K562 (cell line): ENCODE data around the gene DIP2C. TPM values are rescaled to one million over a fixed set of nuclear protein-coding genes. Genes with fewer than 3 reads are reported as not detected.

ENCODE experiments used
- ATAC-seq: fragments of 200-7000 bp; cut with Tn5 transposase; 3 replicates; pipeline ENCODE4 v1.9.1; 2020; ENCODE audit warnings: moderate library complexity
- BruUV-seq: library from RNA; stranded (reverse); fragments of 400-500 nt; replicated peaks from 2 replicates; lab custom pipeline; 2021; lab: Mats Ljungman, UMichigan
- CTCF ChIA-PET: fragments of 300-600 bp; formaldehyde crosslinking; extraction: SDS; loops from one replicate; lab custom pipeline; 2021; ENCODE audit warnings: low intra/inter-chr PET ratio; lab: Yijun Ruan, JAX
- POLR2A ChIA-PET: fragments of 300-600, 350-650 bp; sonication (Branson Sonifier 250); formaldehyde crosslinking; extraction: SDS; loops from one replicate; lab custom pipeline; 2021; ENCODE audit warnings: antibody characterized with exemption, inconsistent platforms; lab: Yijun Ruan, JAX
- DNase-seq, 4 experiments: peaks; one replicate each; pipeline versions ENCODE4 v3.0.0 to v3.0.0-alpha.2; 2011 to 2018; ENCODE audit warnings: low spot score in 3 of 4, mixed read lengths in 3 of 4; ENCODE audit errors: extremely low read depth in 1 of 4
- FAIRE-seq: peaks from 2 replicates; lab custom pipeline; 2011; peaks lifted over from hg19 to GRCh38; lab: Jason Lieb, UNC
- H2AFZ ChIP-seq: 2 replicates; pipeline ENCODE4 v1.6.0; 2011; ENCODE audit warnings: low read depth, low read length, control low read depth, inconsistent platforms
- H3K27ac ChIP-seq: fragments of 200-600 bp; 3 replicates; pipeline ENCODE4 v1.8.0; 2011; ENCODE audit warnings: low read depth, mild to moderate bottlenecking, control low read depth, inconsistent platforms, low read length, moderate library complexity, mixed read lengths; ENCODE audit errors: extremely low read depth
- H3K27me3 ChIP-seq, 2 experiments: fragments of 300-600 bp in 1 of 2; 2 replicates in 1 of 2; 3 replicates in 1 of 2; pipeline versions ENCODE4 v1.6.0 to v1.8.0; 2011; ENCODE audit warnings: inconsistent platforms in 2 of 2, low read length in 2 of 2, mild to moderate bottlenecking in 1 of 2, mixed read lengths in 1 of 2, moderate library complexity in 1 of 2; ENCODE audit not compliant: control insufficient read depth in 2 of 2, insufficient read depth in 2 of 2
- H3K36me3 ChIP-seq: fragments of 300-600 bp; 3 replicates; pipeline ENCODE4 v1.8.0; 2011; ENCODE audit warnings: mild to moderate bottlenecking, low read length, inconsistent platforms; ENCODE audit not compliant: control insufficient read depth, insufficient read depth
- H3K4me1 ChIP-seq, 2 experiments: fragments of 200-600 bp in 1 of 2; replicated peaks in 1 of 2; 2 replicates in 1 of 2; 3 replicates in 1 of 2; pipeline versions ENCODE4 v1.5.1 to v1.8.0; 2011; ENCODE audit warnings: inconsistent platforms in 2 of 2, low read length in 2 of 2, mild to moderate bottlenecking in 1 of 2, mixed read lengths in 1 of 2, moderate library complexity in 1 of 2; ENCODE audit not compliant: control insufficient read depth in 2 of 2, insufficient read depth in 2 of 2
- H3K4me2 ChIP-seq: 2 replicates; pipeline ENCODE4 v1.6.1; 2011; ENCODE audit warnings: low read length, control low read depth, inconsistent platforms, mixed read lengths; ENCODE audit not compliant: insufficient read depth
- H3K4me3 ChIP-seq: fragments of 200-600 bp; sonication (generic), shearing (Covaris generic); 2 replicates; pipeline ENCODE4 v1.5.1; 2016; ENCODE audit warnings: control low read depth, inconsistent platforms
- H3K79me2 ChIP-seq: fragments of 200-600 bp; 3 replicates; pipeline ENCODE4 v1.8.0; 2011; ENCODE audit warnings: low read length, inconsistent platforms; ENCODE audit not compliant: control insufficient read depth, insufficient read depth
- H3K9ac ChIP-seq, 2 experiments: 2 replicates each; pipeline versions ENCODE4 v1.6.0 to v1.6.1; 2011; ENCODE audit warnings: low read depth in 2 of 2, low read length in 2 of 2, control low read depth in 1 of 2, inconsistent platforms in 1 of 2, mild to moderate bottlenecking in 1 of 2, mixed read lengths in 1 of 2; ENCODE audit not compliant: insufficient read depth in 1 of 2
- H3K9me1 ChIP-seq: one replicate; pipeline ENCODE4 v1.6.0; 2011; ENCODE audit warnings: inconsistent platforms, mild to moderate bottlenecking, low read length, moderate library complexity; ENCODE audit not compliant: control insufficient read depth, insufficient read depth
- H3K9me3 ChIP-seq: replicated peaks from 2 replicates; pipeline ENCODE4 v1.5.1; 2011; ENCODE audit warnings: low read depth, low read length, inconsistent platforms; ENCODE audit not compliant: control insufficient read depth, insufficient read depth
- H4K20me1 ChIP-seq: replicated peaks from 2 replicates; pipeline ENCODE4 v1.6.1; 2011; ENCODE audit warnings: low read length, inconsistent platforms, mixed read lengths; ENCODE audit not compliant: control insufficient read depth, insufficient read depth
- CBFA2T3 ChIP-seq: fragments of 450-650 bp; IDR thresholded peaks from 2 replicates; pipeline ENCODE4 v1.6.1; 2017
- COPS2 ChIP-seq: fragments of 450-650 bp; conservative IDR thresholded peaks from 2 replicates; pipeline ENCODE4 v1.6.1; 2016; ENCODE audit warnings: mild to moderate bottlenecking, moderate library complexity
- ESRRB ChIP-seq: fragments of 250-450 bp; sonication (Bioruptor Pico); IDR thresholded peaks from 2 replicates; pipeline ENCODE4 v1.5.0; 2020; ENCODE audit warnings: mild to moderate bottlenecking, moderate library complexity, borderline replicate concordance
- FOXA1 ChIP-seq: fragments of 450-650 bp; IDR thresholded peaks from 2 replicates; pipeline ENCODE4 v1.6.1; 2016; ENCODE audit warnings: mild to moderate bottlenecking, borderline replicate concordance
- JUN ChIP-seq, 2 experiments: sonication (generic) in 1 of 2; formaldehyde crosslinking in 1 of 2; IDR thresholded peaks; 2 replicates each; pipeline versions ENCODE4 v1.6.1 to v1.8.0; 2012 to 2022; ENCODE audit warnings: borderline replicate concordance in 2 of 2, mild to moderate bottlenecking in 2 of 2, improper control_type of control experiment in 1 of 2, low read depth in 1 of 2, low read length in 1 of 2, missing genetic modification reagents in 1 of 2
- MYNN ChIP-seq, 2 experiments: sonication (generic); formaldehyde crosslinking in 1 of 2; IDR thresholded peaks; 2 replicates each; pipeline versions ENCODE4 v1.5.0 to v1.6.1; 2016 to 2020; ENCODE audit warnings: antibody characterized with exemption in 1 of 2, missing genetic modification reagents in 1 of 2
- SAFB2 ChIP-seq: fragments of 200-400 bp; formaldehyde crosslinking; IDR thresholded peaks from 2 replicates; pipeline ENCODE4 v1.6.1; 2018; ENCODE audit warnings: borderline replicate concordance, low read length, low read depth, moderate library complexity; ENCODE audit not compliant: severe bottlenecking
- SP2 ChIP-seq: IDR thresholded peaks from 2 replicates; pipeline ENCODE4 v1.6.1; 2011; ENCODE audit warnings: mild to moderate bottlenecking, low read depth, low read length, moderate library complexity; ENCODE audit not compliant: poor library complexity, severe bottlenecking; ENCODE audit errors: extremely low read depth
- XRCC3 ChIP-seq: fragments of 450-650 bp; IDR thresholded peaks from 2 replicates; pipeline ENCODE4 v1.6.1; 2017; ENCODE audit warnings: mild to moderate bottlenecking, moderate library complexity
- XRCC4 ChIP-seq: IDR thresholded peaks from one replicate; pipeline ENCODE4 v1.6.1; 2011; ENCODE audit not compliant: insufficient read depth, insufficient read length; ENCODE audit errors: extremely low read depth
- ZNF134 ChIP-seq: fragments of 250-450 bp; sonication (Bioruptor Pico); conservative IDR thresholded peaks from 2 replicates; pipeline ENCODE4 v1.4.0; 2020
- ZNF561 ChIP-seq: fragments of 450-650 bp; formaldehyde crosslinking; conservative IDR thresholded peaks from 2 replicates; pipeline ENCODE4 v1.4.0; 2020; ENCODE audit warnings: mild to moderate bottlenecking, moderate library complexity
- ZNF707 ChIP-seq: fragments of 250-450 bp; sonication (Bioruptor Pico); conservative IDR thresholded peaks from 2 replicates; pipeline ENCODE4 v1.8.0; 2022; ENCODE audit warnings: inconsistent platforms, mild to moderate bottlenecking, moderate library complexity
- ZNF75A ChIP-seq: fragments of 450-650 bp; formaldehyde crosslinking; IDR thresholded peaks from 2 replicates; pipeline ENCODE4 v1.4.0; 2020; ENCODE audit warnings: mild to moderate bottlenecking
- WGBS: fragments of 100-300 bp; shearing (Covaris generic); methylation state at CpG from one replicate; pipeline ENCODE4 v1.1.6; 2016; ENCODE audit warnings: low coverage, mixed read lengths; ENCODE audit not compliant: insufficient coverage; ENCODE audit errors: missing lambda C conversion rate; 5-methylcytosine and 5-hydroxymethylcytosine counted together
- in situ Hi-C: fragments of 300-500 bp; cut with MboI; formaldehyde crosslinking; loops from 4 replicates; pipeline ENCODE4 v1.15.0; 2018; ENCODE audit warnings: inconsistent platforms, mixed read lengths
- intact Hi-C: fragments of 100-400 bp; cut with micrococcal nuclease; formaldehyde crosslinking; loops from 2 replicates; pipeline ENCODE4 v1.14.2; 2022
- polyA plus RNA-seq, 8 experiments: library from polyadenylated mRNA; depleted of rRNA in 4 of 8; stranded (reverse) in 5 of 8; unstranded in 3 of 8; fragments of >200 nt; fragmentation: Nextera tagmentation in 2 of 8; fragmentation: Illumina TruSeq in 1 of 8; extraction: Ambion mirVana in 2 of 8; extraction: Trizol in 1 of 8; gene quantifications; 2 replicates each; pipeline versions ENCODE4 v1.2.1 to v1.2.3, GENCODE V29; 2011 to 2014; ENCODE audit warnings: inconsistent platforms in 1 of 8, missing spikeins in 1 of 8
- total RNA-seq, 7 experiments: library from RNA; depleted of rRNA in 6 of 7; stranded (reverse); fragments of >200 nt in 6 of 7; fragmentation: Illumina TruSeq in 2 of 7; extraction: Trizol in 2 of 7; gene quantifications; 2 replicates each; pipeline versions ENCODE4 v1.2.1 to v1.2.3, GENCODE V29; 2011 to 2021; ENCODE audit warnings: low replicate concordance in 1 of 7
- TF ChIP-seq, protein P1 (sequence below): fragments of 250-450 bp; sonication (Bioruptor Pico); IDR thresholded peaks from 2 replicates; pipeline ENCODE4 v1.4.0; 2020; ENCODE audit warnings: mild to moderate bottlenecking, moderate library complexity
- TF ChIP-seq, protein P2 (sequence below): fragments of 250-450 bp; sonication (Bioruptor Pico); IDR thresholded peaks from 2 replicates; pipeline ENCODE4 v1.8.0; 2021; ENCODE audit warnings: moderate library complexity, mild to moderate bottlenecking, inconsistent platforms
- TF ChIP-seq, protein P3 (sequence below): fragments of 450-650 bp; IDR thresholded peaks from 2 replicates; pipeline ENCODE4 v1.7.1; 2018; ENCODE audit warnings: mild to moderate bottlenecking, low read depth; ENCODE audit not compliant: partially characterized antibody

DIP2C gene
- total and polyA plus RNA-seq, 9 of the 15 experiments (the other 6 are each of a cell fraction or from before 2014, with no cell fraction given) = 0.01 TPM; not detected in 8

DNA sequence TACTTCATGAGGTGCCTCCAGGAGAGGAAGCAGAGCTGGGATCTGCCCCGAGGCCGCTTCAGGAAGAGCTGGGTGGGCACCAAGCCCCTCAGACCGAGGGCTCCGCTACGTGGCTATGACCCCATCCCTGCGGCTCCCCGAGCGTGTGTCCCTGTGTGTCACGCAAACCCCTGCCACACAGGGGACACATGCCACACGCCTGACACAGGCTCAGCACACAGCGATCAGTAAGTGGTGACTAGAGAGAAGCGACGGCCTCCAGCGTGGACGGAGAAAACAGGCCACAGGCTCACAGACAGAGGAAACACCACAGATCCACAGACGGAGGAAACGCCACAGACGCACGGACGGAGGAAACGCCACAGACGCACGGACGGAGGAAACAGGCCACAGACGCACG, 18.5 kb downstream of the DIP2C start:
- CTCF ChIA-PET = no interaction called here
- Histone ChIP-seq H3K9me1 (no peaks in the 10 kb centered on the region), H3K4me3 (no peak overlapping the region), H3K79me2 (no peaks in the 10 kb centered on the region), H2AFZ (no peak overlapping the region), H4K20me1 (no peaks in the 10 kb centered on the region), H3K4me1 (no peaks in the 10 kb centered on the region), H3K9ac (no peak overlapping the region), H3K9me3 (peaks cover 6% of the 10 kb centered on the region; the same call in 1 of the 2 replicates), H3K27me3 (peaks cover 0 to 13% of the 10 kb centered on the region in 2 experiments; a peak in 3 of 5 replicates), H3K4me2 (no peak overlapping the region), H3K27ac (no peak overlapping the region), H3K36me3 (no peaks in the 10 kb centered on the region)
- DNase-seq = no peak
- WGBS = 21% methylated on average over 16 of the region's 26 CpGs
- BruUV-seq = no TSS peak
- ATAC-seq = no peak
- no peak for FAIRE-seq
- POLR2A ChIA-PET = no interaction called here
- in situ Hi-C loops (loop anchor here (10.0 kb wide), 1 partner anchor 96 kb away; no protein-coding TSS in a partner anchor), intact Hi-C loops (no loop called here)
- TF ChIP-seq, protein P1, sequence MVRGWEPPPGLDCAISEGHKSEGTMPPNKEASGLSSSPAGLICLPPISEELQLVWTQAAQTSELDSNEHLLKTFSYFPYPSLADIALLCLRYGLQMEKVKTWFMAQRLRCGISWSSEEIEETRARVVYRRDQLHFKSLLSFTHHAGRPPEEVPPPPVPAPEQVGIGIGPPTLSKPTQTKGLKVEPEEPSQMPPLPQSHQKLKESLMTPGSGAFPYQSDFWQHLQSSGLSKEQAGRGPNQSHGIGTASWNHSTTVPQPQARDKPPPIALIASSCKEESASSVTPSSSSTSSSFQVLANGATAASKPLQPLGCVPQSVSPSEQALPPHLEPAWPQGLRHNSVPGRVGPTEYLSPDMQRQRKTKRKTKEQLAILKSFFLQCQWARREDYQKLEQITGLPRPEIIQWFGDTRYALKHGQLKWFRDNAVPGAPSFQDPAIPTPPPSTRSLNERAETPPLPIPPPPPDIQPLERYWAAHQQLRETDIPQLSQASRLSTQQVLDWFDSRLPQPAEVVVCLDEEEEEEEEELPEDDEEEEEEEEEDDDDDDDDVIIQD = no peak
- no peak for TF ChIP-seq CBFA2T3
- no peak for TF ChIP-seq SAFB2
- TF ChIP-seq JUN (IDR thresholded peaks at IDR 0.05; ENCODE audit: borderline replicate concordance, low read depth, low read length) = no peak
- TF ChIP-seq JUN (CRISPR knock-in tag; IDR thresholded peaks at IDR 0.05; ENCODE audit: borderline replicate concordance) = no peak
- no peak for TF ChIP-seq XRCC4
- TF ChIP-seq COPS2 = no peak
- TF ChIP-seq, protein P2, sequence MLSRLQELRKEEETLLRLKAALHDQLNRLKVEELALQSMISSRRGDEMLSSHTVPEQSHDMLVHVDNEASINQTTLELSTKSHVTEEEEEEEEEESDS (CRISPR knock-in tag) = no peak
- no peak for TF ChIP-seq FOXA1
- no peak for TF ChIP-seq ZNF134 (CRISPR knock-in tag)
- TF ChIP-seq, protein P3, sequence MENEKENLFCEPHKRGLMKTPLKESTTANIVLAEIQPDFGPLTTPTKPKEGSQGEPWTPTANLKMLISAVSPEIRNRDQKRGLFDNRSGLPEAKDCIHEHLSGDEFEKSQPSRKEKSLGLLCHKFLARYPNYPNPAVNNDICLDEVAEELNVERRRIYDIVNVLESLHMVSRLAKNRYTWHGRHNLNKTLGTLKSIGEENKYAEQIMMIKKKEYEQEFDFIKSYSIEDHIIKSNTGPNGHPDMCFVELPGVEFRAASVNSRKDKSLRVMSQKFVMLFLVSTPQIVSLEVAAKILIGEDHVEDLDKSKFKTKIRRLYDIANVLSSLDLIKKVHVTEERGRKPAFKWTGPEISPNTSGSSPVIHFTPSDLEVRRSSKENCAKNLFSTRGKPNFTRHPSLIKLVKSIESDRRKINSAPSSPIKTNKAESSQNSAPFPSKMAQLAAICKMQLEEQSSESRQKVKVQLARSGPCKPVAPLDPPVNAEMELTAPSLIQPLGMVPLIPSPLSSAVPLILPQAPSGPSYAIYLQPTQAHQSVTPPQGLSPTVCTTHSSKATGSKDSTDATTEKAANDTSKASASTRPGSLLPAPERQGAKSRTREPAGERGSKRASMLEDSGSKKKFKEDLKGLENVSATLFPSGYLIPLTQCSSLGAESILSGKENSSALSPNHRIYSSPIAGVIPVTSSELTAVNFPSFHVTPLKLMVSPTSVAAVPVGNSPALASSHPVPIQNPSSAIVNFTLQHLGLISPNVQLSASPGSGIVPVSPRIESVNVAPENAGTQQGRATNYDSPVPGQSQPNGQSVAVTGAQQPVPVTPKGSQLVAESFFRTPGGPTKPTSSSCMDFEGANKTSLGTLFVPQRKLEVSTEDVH = no peak
- TF ChIP-seq ZNF75A (CRISPR knock-in tag) = no peak
- TF ChIP-seq XRCC3 = no peak
- TF ChIP-seq MYNN (IDR thresholded peaks at IDR 0.05) = no peak
- no peak for TF ChIP-seq MYNN (CRISPR knock-in tag; IDR thresholded peaks at IDR 0.05)
- no peak for TF ChIP-seq SP2
- no peak for TF ChIP-seq ZNF561 (CRISPR knock-in tag)
- TF ChIP-seq ESRRB = no peak
- TF ChIP-seq ZNF707 = no peak
